OCI-LY3 (cell line): ENCODE data around the gene PLCB4.

Source experiments
- EZH2phosphoT487 ChIP-seq: fragments of 200-600 bp; shearing (Covaris generic); IDR thresholded peaks from 2 replicates; pipeline ENCODE4 v1.6.1; 2018; ENCODE audit warnings: antibody characterized with exemption, mixed run types, low read depth
- TF ChIP-seq, protein P1 (sequence below): fragments of 200-600, 300-600 bp; sonication (generic); IDR thresholded peaks from 2 replicates; pipeline ENCODE4 v1.5.1; 2014; ENCODE audit warnings: antibody characterized with exemption, low read length, low read depth

GRCh38 chr20:9412309-9412708 is 343.4 kb downstream of the PLCB4 start:
- TF ChIP-seq EZH2phosphoT487 = no peak
- TF ChIP-seq, protein P1, sequence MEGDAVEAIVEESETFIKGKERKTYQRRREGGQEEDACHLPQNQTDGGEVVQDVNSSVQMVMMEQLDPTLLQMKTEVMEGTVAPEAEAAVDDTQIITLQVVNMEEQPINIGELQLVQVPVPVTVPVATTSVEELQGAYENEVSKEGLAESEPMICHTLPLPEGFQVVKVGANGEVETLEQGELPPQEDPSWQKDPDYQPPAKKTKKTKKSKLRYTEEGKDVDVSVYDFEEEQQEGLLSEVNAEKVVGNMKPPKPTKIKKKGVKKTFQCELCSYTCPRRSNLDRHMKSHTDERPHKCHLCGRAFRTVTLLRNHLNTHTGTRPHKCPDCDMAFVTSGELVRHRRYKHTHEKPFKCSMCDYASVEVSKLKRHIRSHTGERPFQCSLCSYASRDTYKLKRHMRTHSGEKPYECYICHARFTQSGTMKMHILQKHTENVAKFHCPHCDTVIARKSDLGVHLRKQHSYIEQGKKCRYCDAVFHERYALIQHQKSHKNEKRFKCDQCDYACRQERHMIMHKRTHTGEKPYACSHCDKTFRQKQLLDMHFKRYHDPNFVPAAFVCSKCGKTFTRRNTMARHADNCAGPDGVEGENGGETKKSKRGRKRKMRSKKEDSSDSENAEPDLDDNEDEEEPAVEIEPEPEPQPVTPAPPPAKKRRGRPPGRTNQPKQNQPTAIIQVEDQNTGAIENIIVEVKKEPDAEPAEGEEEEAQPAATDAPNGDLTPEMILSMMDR = no peak
